22Rv1 (cell line): ENCODE measurements around the gene LMAN2L.

Experiments
- CTCF ChIP-seq: fragments of 450-650 bp; IDR thresholded peaks from 2 replicates; pipeline ENCODE4 v1.5.1; 2017; ENCODE audit warnings: mild to moderate bottlenecking
- ZFX ChIP-seq: fragments of 450-650 bp; IDR thresholded peaks from 2 replicates; pipeline ENCODE4 v1.6.1; 2017; ENCODE audit warnings: antibody characterized with exemption, borderline replicate concordance

DNA sequence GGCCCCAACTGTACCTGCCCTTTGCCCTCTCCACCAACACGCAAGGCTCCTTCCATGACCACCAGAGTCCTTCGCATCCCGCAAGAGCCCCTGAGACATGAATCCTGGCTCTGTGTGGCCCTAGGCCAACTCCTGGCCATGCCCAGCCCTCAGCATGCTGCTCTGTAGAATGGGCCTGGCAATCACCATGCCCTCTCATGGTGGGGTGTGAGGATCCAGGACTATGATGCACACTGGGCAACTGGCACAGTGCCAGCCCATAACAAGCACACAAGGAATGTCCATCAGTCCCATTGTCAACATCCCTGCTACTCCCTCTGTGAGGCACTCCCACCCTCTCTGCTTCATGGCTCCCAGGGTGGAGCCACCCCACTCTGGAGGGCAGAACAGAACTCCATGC lies 52.6 kb downstream of the LMAN2L start:
- TF ChIP-seq CTCF = no peak
- TF ChIP-seq ZFX = no peak
